GM12878 (cell line): ENCODE results near the gene PLCG2. TPM values are rescaled to one million over a fixed set of nuclear protein-coding genes. Genes with fewer than 3 reads are reported as not detected.

ENCODE experiments used
- BACH1 ChIP-seq: fragments of 450-650 bp; IDR thresholded peaks from 2 replicates; pipeline ENCODE4 v1.6.1; 2017; ENCODE audit warnings: mild to moderate bottlenecking, borderline replicate concordance
- BHLHE40 ChIP-seq, 2 experiments: fragments of 450-650 bp in 1 of 2; IDR thresholded peaks; 2 replicates each; pipeline ENCODE4 v1.6.1; 2011 to 2017; ENCODE audit warnings: low read depth in 2 of 2, borderline replicate concordance in 1 of 2, improper control_type of control experiment in 1 of 2, low read length in 1 of 2, mild to moderate bottlenecking in 1 of 2
- CBFB ChIP-seq: IDR thresholded peaks from 2 replicates; pipeline ENCODE4 v1.6.1; 2016; ENCODE audit warnings: antibody characterized with exemption, low read depth
- CREM ChIP-seq: IDR thresholded peaks from 2 replicates; pipeline ENCODE4 v1.6.1; 2014; ENCODE audit warnings: antibody characterized with exemption, low read depth
- EZH2 ChIP-seq: IDR thresholded peaks from 2 replicates; pipeline ENCODE4 v1.6.1; 2012; ENCODE audit warnings: low read depth, mild to moderate bottlenecking, control low read depth, inconsistent platforms, low read length, borderline replicate concordance; ENCODE audit not compliant: control insufficient read depth
- FOS ChIP-seq: IDR thresholded peaks from 3 replicates; pipeline ENCODE4 v1.6.1; 2011; ENCODE audit warnings: borderline replicate concordance; ENCODE audit not compliant: insufficient read length; ENCODE audit errors: extremely low read depth
- GABPA ChIP-seq: IDR thresholded peaks from 2 replicates; pipeline ENCODE4 v1.6.1; 2014; ENCODE audit warnings: antibody characterized with exemption, low read depth, mild to moderate bottlenecking, inconsistent platforms
- GATAD2B ChIP-seq: fragments of 450-650 bp; conservative IDR thresholded peaks from 2 replicates; pipeline ENCODE4 v1.6.1; 2017; ENCODE audit warnings: low read depth, mild to moderate bottlenecking, moderate library complexity
- IKZF2 ChIP-seq, 2 experiments: fragments of 450-650 bp; IDR thresholded peaks; 2 replicates each; pipeline ENCODE4 v1.6.1; 2017; ENCODE audit warnings: mild to moderate bottlenecking in 2 of 2, moderate library complexity in 2 of 2
- IRF4 ChIP-seq: IDR thresholded peaks from 2 replicates; pipeline ENCODE4 v1.6.1; 2011; ENCODE audit warnings: low read depth, low read length
- KAT2A ChIP-seq: conservative IDR thresholded peaks from 2 replicates; pipeline ENCODE4 v1.6.1; 2011; ENCODE audit warnings: low read depth, low read length; ENCODE audit not compliant: control insufficient read depth
- MXI1 ChIP-seq: fragments of 150-350 bp; IDR thresholded peaks from 2 replicates; pipeline ENCODE4 v1.6.1; 2011; ENCODE audit warnings: low read depth, mild to moderate bottlenecking, inconsistent platforms, low read length, improper control_type of control experiment
- MYB ChIP-seq: fragments of 150-350 bp; IDR thresholded peaks from 2 replicates; pipeline ENCODE4 v1.6.1; 2014; ENCODE audit warnings: mild to moderate bottlenecking, low read depth, low read length, borderline replicate concordance
- NR2C2 ChIP-seq: IDR thresholded peaks from 2 replicates; pipeline ENCODE4 v1.6.1; 2011; ENCODE audit warnings: borderline replicate concordance, low read depth; ENCODE audit not compliant: control insufficient read depth, insufficient read length
- NRF1 ChIP-seq: conservative IDR thresholded peaks from 2 replicates; pipeline ENCODE4 v1.6.1; 2011; ENCODE audit warnings: mild to moderate bottlenecking, low read depth, low read length, improper control_type of control experiment
- PAX8 ChIP-seq: fragments of 450-650 bp; IDR thresholded peaks from 2 replicates; pipeline ENCODE4 v1.6.1; 2017; ENCODE audit warnings: mild to moderate bottlenecking, moderate library complexity
- POLR2AphosphoS5 ChIP-seq: IDR thresholded peaks from 2 replicates; pipeline ENCODE4 v1.6.1; 2011; ENCODE audit warnings: mild to moderate bottlenecking, low read length, inconsistent platforms
- RCOR1 ChIP-seq: conservative IDR thresholded peaks from 2 replicates; pipeline ENCODE4 v1.6.1; 2012; ENCODE audit warnings: low read depth, low read length, improper control_type of control experiment
- RELA ChIP-seq: fragments of 450-650 bp; IDR thresholded peaks from 2 replicates; pipeline ENCODE4 v1.8.0; 2014; ENCODE audit warnings: borderline replicate concordance; ENCODE audit not compliant: partially characterized antibody
- SMAD1 ChIP-seq: fragments of 450-650 bp; IDR thresholded peaks from 2 replicates; pipeline ENCODE4 v1.6.1; 2018; ENCODE audit warnings: mild to moderate bottlenecking, low read depth; ENCODE audit not compliant: partially characterized antibody
- TCF12 ChIP-seq: IDR thresholded peaks from 2 replicates; pipeline ENCODE4 v1.6.1; 2011; ENCODE audit warnings: low read depth, mild to moderate bottlenecking, low read length
- ZNF274 ChIP-seq: IDR thresholded peaks from one replicate; pipeline ENCODE4 v1.8.0; 2011; ENCODE audit not compliant: insufficient read length, insufficient read depth
- polyA plus RNA-seq, 11 experiments: library from polyadenylated mRNA; depleted of rRNA in 4 of 11; unstranded in 6 of 11; stranded (reverse) in 5 of 11; fragments of >200 nt; fragmentation: Nextera tagmentation in 4 of 11; fragmentation: Illumina TruSeq in 1 of 11; extraction: Ambion mirVana in 4 of 11; extraction: Trizol in 1 of 11; gene quantifications; 1 replicate in 1 of 11; 2 replicates in 10 of 11; pipeline versions ENCODE4 v1.2.1 to v1.2.3, GENCODE V29; 2011 to 2016; ENCODE audit warnings: inconsistent platforms in 2 of 11, missing spikeins in 2 of 11, low read depth in 1 of 11
- total RNA-seq, 4 experiments: library from RNA; depleted of rRNA in 3 of 4; stranded (reverse); fragments of >200 nt in 3 of 4; fragmentation: Illumina TruSeq in 1 of 4; extraction: Trizol in 1 of 4; gene quantifications; 2 replicates each; pipeline versions ENCODE4 v1.2.1 to v1.2.3, GENCODE V29; 2013 to 2021
- TF ChIP-seq, protein P1 (sequence below): IDR thresholded peaks from 2 replicates; pipeline ENCODE4 v1.6.1; 2011; ENCODE audit warnings: borderline replicate concordance, low read depth, mild to moderate bottlenecking, moderate library complexity, low read length; ENCODE audit not compliant: insufficient read depth, poor library complexity, severe bottlenecking
- TF ChIP-seq, protein P2 (sequence below): IDR thresholded peaks from 2 replicates; pipeline ENCODE4 v1.6.1; 2011; ENCODE audit warnings: mild to moderate bottlenecking, low read depth, low read length, moderate library complexity; ENCODE audit not compliant: insufficient replicate concordance
- TF ChIP-seq, protein P3 (sequence below): IDR thresholded peaks from 2 replicates; pipeline ENCODE4 v1.6.1; 2012; ENCODE audit warnings: low read depth, low read length, improper control_type of control experiment
- TF ChIP-seq, protein P4 (sequence below): fragments of 150-350 bp; IDR thresholded peaks from 2 replicates; pipeline ENCODE4 v1.6.1; 2014; ENCODE audit warnings: mild to moderate bottlenecking, low read depth, low read length

The PLCG2 gene
- total and polyA plus RNA-seq, 10 of the 15 experiments (the other 5 are each of a cell fraction or from before 2014, with no cell fraction given): 47.6 to 256 (median 149) TPM

GRCh38 chr16:81810361-81810760 is 31.3 kb downstream of the PLCG2 start (continued):
- TF ChIP-seq, protein P1, sequence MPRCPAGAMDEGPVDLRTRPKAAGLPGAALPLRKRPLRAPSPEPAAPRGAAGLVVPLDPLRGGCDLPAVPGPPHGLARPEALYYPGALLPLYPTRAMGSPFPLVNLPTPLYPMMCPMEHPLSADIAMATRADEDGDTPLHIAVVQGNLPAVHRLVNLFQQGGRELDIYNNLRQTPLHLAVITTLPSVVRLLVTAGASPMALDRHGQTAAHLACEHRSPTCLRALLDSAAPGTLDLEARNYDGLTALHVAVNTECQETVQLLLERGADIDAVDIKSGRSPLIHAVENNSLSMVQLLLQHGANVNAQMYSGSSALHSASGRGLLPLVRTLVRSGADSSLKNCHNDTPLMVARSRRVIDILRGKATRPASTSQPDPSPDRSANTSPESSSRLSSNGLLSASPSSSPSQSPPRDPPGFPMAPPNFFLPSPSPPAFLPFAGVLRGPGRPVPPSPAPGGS: no peak
- no peak for TF ChIP-seq FOS
- TF ChIP-seq ZNF274: no peak
- TF ChIP-seq EZH2: no peak
- no peak for TF ChIP-seq PAX8
- TF ChIP-seq, protein P2, sequence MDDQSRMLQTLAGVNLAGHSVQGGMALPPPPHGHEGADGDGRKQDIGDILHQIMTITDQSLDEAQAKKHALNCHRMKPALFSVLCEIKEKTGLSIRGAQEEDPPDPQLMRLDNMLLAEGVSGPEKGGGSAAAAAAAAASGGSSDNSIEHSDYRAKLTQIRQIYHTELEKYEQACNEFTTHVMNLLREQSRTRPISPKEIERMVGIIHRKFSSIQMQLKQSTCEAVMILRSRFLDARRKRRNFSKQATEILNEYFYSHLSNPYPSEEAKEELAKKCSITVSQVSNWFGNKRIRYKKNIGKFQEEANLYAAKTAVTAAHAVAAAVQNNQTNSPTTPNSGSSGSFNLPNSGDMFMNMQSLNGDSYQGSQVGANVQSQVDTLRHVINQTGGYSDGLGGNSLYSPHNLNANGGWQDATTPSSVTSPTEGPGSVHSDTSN: no peak
- no peak for TF ChIP-seq GABPA
- TF ChIP-seq GATAD2B: no peak
- TF ChIP-seq RCOR1: no peak
- TF ChIP-seq BHLHE40 (IDR thresholded peaks at IDR 0.05; ENCODE audit: borderline replicate concordance in 1 of 2, low read depth in 2 of 2, low read length in 1 of 2): peak in 1 of 2 experiments; percentile 37; a peak in 1 of 4 replicates
- TF ChIP-seq, protein P3, sequence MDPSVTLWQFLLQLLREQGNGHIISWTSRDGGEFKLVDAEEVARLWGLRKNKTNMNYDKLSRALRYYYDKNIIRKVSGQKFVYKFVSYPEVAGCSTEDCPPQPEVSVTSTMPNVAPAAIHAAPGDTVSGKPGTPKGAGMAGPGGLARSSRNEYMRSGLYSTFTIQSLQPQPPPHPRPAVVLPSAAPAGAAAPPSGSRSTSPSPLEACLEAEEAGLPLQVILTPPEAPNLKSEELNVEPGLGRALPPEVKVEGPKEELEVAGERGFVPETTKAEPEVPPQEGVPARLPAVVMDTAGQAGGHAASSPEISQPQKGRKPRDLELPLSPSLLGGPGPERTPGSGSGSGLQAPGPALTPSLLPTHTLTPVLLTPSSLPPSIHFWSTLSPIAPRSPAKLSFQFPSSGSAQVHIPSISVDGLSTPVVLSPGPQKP: no peak
- TF ChIP-seq RELA: no peak
- TF ChIP-seq, protein P4, sequence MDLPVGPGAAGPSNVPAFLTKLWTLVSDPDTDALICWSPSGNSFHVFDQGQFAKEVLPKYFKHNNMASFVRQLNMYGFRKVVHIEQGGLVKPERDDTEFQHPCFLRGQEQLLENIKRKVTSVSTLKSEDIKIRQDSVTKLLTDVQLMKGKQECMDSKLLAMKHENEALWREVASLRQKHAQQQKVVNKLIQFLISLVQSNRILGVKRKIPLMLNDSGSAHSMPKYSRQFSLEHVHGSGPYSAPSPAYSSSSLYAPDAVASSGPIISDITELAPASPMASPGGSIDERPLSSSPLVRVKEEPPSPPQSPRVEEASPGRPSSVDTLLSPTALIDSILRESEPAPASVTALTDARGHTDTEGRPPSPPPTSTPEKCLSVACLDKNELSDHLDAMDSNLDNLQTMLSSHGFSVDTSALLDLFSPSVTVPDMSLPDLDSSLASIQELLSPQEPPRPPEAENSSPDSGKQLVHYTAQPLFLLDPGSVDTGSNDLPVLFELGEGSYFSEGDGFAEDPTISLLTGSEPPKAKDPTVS: no peak
- no peak; the same call in none of the 2 replicates for TF ChIP-seq POLR2AphosphoS5
- TF ChIP-seq KAT2A: no peak
- no peak for TF ChIP-seq NRF1
- TF ChIP-seq MYB: no peak
- TF ChIP-seq CREM: peak; percentile 50; the same call in 1 of the 2 replicates
- peak; percentile 78 for TF ChIP-seq TCF12
- TF ChIP-seq NR2C2: no peak
- no peak for TF ChIP-seq SMAD1
- TF ChIP-seq IRF4: peak; percentile 49; the same call in 1 of the 2 replicates
- no peak for TF ChIP-seq MXI1
- no peak for TF ChIP-seq BACH1
- TF ChIP-seq IKZF2 (IDR thresholded peaks at IDR 0.05): no peak
- no peak for TF ChIP-seq CBFB
